DOHH2 (cell line): ENCODE measurements around the gene NEK4.

Experiments
- CTCF ChIP-seq: fragments of 200-600 bp; sonication (generic); IDR thresholded peaks from one replicate; pipeline ENCODE4 v1.5.1; 2014; ENCODE audit warnings: antibody characterized with exemption, mild to moderate bottlenecking, low read depth, low read length; ENCODE audit not compliant: poor library complexity, severe bottlenecking
- EZH2phosphoT487 ChIP-seq: fragments of 200-600 bp; sonication (generic); IDR thresholded peaks from 2 replicates; pipeline ENCODE4 v1.6.1; 2017; ENCODE audit warnings: borderline replicate concordance, mild to moderate bottlenecking, antibody characterized with exemption, low read length, moderate library complexity, mixed read lengths

GRCh38 chr3:52791928-52792327, 21.2 kb upstream of the NEK4 start:
- TF ChIP-seq CTCF: no peak
- TF ChIP-seq EZH2phosphoT487: no peak
